ENCODE measurements around the gene MCOLN1. TPM values are rescaled to one million over a fixed set of nuclear protein-coding genes. Genes with fewer than 3 reads are reported as not detected.

The MCOLN1 gene
- polyA plus RNA-seq, 1 donor (not counting 4 experiments of a cell fraction or from before 2014, with no cell fraction given): 14.0 TPM

- Histone ChIP-seq H2AFZ (ENCODE audit: control insufficient read depth, low read length) (no peak overlapping the region), H3K9ac (ENCODE audit: control insufficient read depth, extremely low read depth, insufficient read depth, low read length) (no peak overlapping the region), H3K9me1 (ENCODE audit: control insufficient read depth, extremely low read depth, insufficient read depth, low read length) (no peaks in the 10 kb centered on the region), H3K4me3 (ENCODE audit: control insufficient read depth in 2 of 3, extremely low read depth in 1 of 3, insufficient read depth in 2 of 3, low read depth in 1 of 3, low read length in 3 of 3) (no peak overlapping the region), H3K36me3 (ENCODE audit: control insufficient read depth in 2 of 2, extremely low read depth in 1 of 2, insufficient read depth in 2 of 2, low read length in 2 of 2) (peaks cover 13 to 21% of the 10 kb centered on the region in 2 experiments), H4K20me1 (ENCODE audit: control insufficient read depth, extremely low read depth, insufficient read depth, low read length) (no peaks in the 10 kb centered on the region), H3K27ac (ENCODE audit: control insufficient read depth, insufficient read depth, low read length) (no peak overlapping the region), H3K4me1 (ENCODE audit: control insufficient read depth, extremely low read depth, insufficient read depth, low read length) (no peaks in the 10 kb centered on the region), H3K79me2 (ENCODE audit: control insufficient read depth, insufficient read depth, low read length) (no peaks in the 10 kb centered on the region), H3K4me2 (ENCODE audit: control insufficient read depth, extremely low read depth, insufficient read depth, low read depth, low read length) (no peak overlapping the region), H3K9me3 (ENCODE audit: control insufficient read depth, low read depth, low read length) (no peaks in the 10 kb centered on the region), H3K27me3 (ENCODE audit: control insufficient read depth, extremely low read depth, insufficient read depth, low read length) (no peaks in the 10 kb centered on the region)
- dilution Hi-C loops (cut with MboI; ENCODE audit: extremely low pct_ligation_motif_present, low sequenced_read_pairs): no loop called here
- no peak for TF ChIP-seq EZH2 (IDR thresholded peaks at IDR 0.05; ENCODE audit: low read length)
- no peak for TF ChIP-seq CTCF (optimal IDR thresholded peaks at IDR 0.05 in 1 of 3, IDR thresholded peaks at IDR 0.05 in 1 of 3, conservative IDR thresholded peaks at IDR 0.05 in 1 of 3; ENCODE audit: extremely low read depth in 1 of 3, insufficient read depth in 2 of 3, low read length in 3 of 3)
- FAIRE-seq (no peak), DNase-seq (ENCODE audit: low read depth, low spot score) (no peak)
Observed at GRCh38 chr19:7547159-7547558, 24.7 kb downstream of the MCOLN1 start.

DNA sequence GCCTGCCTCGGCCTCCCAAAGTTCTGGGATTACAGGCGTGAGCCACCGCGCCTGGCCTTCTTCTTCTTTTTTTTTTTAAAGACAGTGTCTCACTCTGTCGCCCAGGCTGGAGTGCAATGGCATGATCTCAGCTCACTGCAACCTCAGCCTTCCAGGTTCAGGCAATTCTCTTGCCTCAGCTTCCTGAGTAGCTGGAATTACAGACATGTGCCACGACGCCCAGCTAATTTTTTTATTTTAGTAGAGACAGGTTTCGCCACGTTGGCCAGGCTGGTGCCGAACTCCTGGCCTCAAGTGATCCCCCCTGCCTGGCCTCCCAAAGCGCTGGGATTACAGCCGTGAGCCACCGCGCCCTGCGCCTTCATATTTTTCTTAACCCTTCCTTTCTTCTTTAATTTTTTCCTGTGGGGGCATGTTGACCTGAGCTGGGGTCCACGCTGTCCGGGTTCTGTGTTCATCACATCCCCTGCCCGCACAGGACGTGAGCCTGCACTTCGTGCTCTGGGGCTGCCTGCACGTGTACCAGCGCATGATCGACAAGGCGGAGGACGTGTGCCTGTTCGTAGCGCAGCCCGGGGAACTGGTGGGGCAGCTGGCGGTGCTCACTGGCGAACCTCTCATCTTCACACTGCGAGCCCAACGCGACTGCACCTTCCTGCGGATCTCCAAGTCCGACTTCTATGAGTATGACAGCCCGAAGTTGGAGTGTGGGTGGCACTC lies 27.2 kb downstream of the MCOLN1 start:
- no peak overlapping the region for H3K4me2 ChIP-seq (ENCODE audit: control insufficient read depth, extremely low read depth, insufficient read depth, low read depth, low read length)
- TF ChIP-seq CTCF (optimal IDR thresholded peaks at IDR 0.05 in 1 of 3, IDR thresholded peaks at IDR 0.05 in 1 of 3, conservative IDR thresholded peaks at IDR 0.05 in 1 of 3; ENCODE audit: extremely low read depth in 1 of 3, insufficient read depth in 2 of 3, low read length in 3 of 3) (no peak), EZH2 (IDR thresholded peaks at IDR 0.05; ENCODE audit: low read length) (no peak)
- FAIRE-seq (no peak), DNase-seq (ENCODE audit: low read depth, low spot score) (no peak)
- H3K4me3 ChIP-seq (ENCODE audit: control insufficient read depth in 2 of 3, extremely low read depth in 1 of 3, insufficient read depth in 2 of 3, low read depth in 1 of 3, low read length in 3 of 3): no peak overlapping the region
- no peaks in the 10 kb centered on the region for H3K4me1 ChIP-seq (ENCODE audit: control insufficient read depth, extremely low read depth, insufficient read depth, low read length)
- no peak overlapping the region for H3K9ac ChIP-seq (ENCODE audit: control insufficient read depth, extremely low read depth, insufficient read depth, low read length)
- dilution Hi-C loops (cut with MboI; ENCODE audit: extremely low pct_ligation_motif_present, low sequenced_read_pairs): no loop called here
- H3K27ac ChIP-seq (ENCODE audit: control insufficient read depth, insufficient read depth, low read length): no peak overlapping the region
- H3K9me1 ChIP-seq (ENCODE audit: control insufficient read depth, extremely low read depth, insufficient read depth, low read length): no peaks in the 10 kb centered on the region
- H3K79me2 ChIP-seq (ENCODE audit: control insufficient read depth, insufficient read depth, low read length): no peaks in the 10 kb centered on the region
- no peaks in the 10 kb centered on the region for H3K9me3 ChIP-seq (ENCODE audit: control insufficient read depth, low read depth, low read length)
- no peaks in the 10 kb centered on the region for H4K20me1 ChIP-seq (ENCODE audit: control insufficient read depth, extremely low read depth, insufficient read depth, low read length)
- H3K27me3 ChIP-seq (ENCODE audit: control insufficient read depth, extremely low read depth, insufficient read depth, low read length): no peaks in the 10 kb centered on the region
- no peak overlapping the region for H2AFZ ChIP-seq (ENCODE audit: control insufficient read depth, low read length)
- H3K36me3 ChIP-seq (ENCODE audit: control insufficient read depth in 2 of 2, extremely low read depth in 1 of 2, insufficient read depth in 2 of 2, low read length in 2 of 2): peaks cover 7 to 11% of the 10 kb centered on the region in 2 experiments

Data from keratinocyte (primary cell).